ENCODE measurements around the gene STX17. TPM values are rescaled to one million over a fixed set of nuclear protein-coding genes. Genes with fewer than 3 reads are reported as not detected.

The STX17 gene
- total and polyA plus RNA-seq, 9 donors = 7.7 to 43.1 (median 32.1) TPM

DNA sequence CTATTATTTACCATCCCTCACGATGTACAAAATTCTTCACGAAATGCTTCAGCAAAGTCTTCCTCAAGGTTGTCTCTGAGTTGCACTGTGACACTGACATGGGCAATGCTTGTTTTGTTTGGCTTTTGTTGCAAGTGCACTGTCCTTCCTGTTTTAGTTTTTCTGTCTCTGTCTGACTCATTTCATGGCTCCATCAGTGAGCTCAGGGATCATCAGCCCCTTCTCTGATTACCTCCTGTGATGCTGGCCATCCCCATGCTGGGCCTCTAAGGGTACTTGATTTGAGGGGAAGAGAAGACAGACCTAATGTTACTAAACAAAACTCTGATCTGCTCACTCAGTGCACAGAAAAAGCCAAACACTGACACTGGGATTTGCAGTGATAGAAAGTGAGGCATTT, 37.6 kb upstream of the STX17 start:
- no peaks in the 10 kb centered on the region for H3K36me3 ChIP-seq
- DNase-seq = no peak
- TF ChIP-seq EP300 (IDR thresholded peaks at IDR 0.05) (no peak), POLR2A (IDR thresholded peaks at IDR 0.05) (no peak)
- TF ChIP-seq, protein P1, sequence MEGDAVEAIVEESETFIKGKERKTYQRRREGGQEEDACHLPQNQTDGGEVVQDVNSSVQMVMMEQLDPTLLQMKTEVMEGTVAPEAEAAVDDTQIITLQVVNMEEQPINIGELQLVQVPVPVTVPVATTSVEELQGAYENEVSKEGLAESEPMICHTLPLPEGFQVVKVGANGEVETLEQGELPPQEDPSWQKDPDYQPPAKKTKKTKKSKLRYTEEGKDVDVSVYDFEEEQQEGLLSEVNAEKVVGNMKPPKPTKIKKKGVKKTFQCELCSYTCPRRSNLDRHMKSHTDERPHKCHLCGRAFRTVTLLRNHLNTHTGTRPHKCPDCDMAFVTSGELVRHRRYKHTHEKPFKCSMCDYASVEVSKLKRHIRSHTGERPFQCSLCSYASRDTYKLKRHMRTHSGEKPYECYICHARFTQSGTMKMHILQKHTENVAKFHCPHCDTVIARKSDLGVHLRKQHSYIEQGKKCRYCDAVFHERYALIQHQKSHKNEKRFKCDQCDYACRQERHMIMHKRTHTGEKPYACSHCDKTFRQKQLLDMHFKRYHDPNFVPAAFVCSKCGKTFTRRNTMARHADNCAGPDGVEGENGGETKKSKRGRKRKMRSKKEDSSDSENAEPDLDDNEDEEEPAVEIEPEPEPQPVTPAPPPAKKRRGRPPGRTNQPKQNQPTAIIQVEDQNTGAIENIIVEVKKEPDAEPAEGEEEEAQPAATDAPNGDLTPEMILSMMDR (IDR thresholded peaks at IDR 0.05) = no peak
- no peak overlapping the region for H3K27ac ChIP-seq
- 89 to 96% (median 91%) methylated on average over 2 of the region's 2 CpGs for WGBS, 3 donors
- intact Hi-C loops (cut with DNase I) = no loop called here
- H3K9me3 ChIP-seq = no peaks in the 10 kb centered on the region
- H3K4me3 ChIP-seq = no peak overlapping the region
- no peaks in the 10 kb centered on the region for H3K27me3 ChIP-seq
- H3K4me1 ChIP-seq (ENCODE audit: insufficient read depth) = no peaks in the 10 kb centered on the region

DNA sequence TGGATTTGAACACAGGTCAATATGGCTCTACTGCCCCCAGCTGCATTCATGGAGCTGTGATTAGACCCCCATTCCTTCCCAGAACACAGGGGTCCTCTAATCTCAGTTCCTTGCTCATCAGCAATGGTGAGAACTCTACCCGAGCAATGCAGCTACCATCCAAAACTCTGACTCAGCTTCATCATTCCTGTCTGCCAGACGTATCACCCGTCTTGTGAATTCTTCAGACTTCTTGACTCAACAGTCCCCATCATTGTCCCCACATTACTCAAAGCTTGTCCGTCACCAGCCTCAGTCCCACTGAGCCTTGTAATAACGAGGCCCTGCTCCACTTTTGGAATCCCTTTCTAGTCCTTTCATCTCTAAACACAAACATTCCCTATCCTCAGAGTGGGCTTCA, 36.3 kb upstream of the STX17 start:
- H3K36me3 ChIP-seq = no peaks in the 10 kb centered on the region
- no peak for DNase-seq
- H3K4me1 ChIP-seq (ENCODE audit: insufficient read depth) = no peaks in the 10 kb centered on the region
- TF ChIP-seq EP300 (IDR thresholded peaks at IDR 0.05) (no peak), POLR2A (IDR thresholded peaks at IDR 0.05) (no peak)
- TF ChIP-seq, protein P1 (IDR thresholded peaks at IDR 0.05) = no peak
- H3K27me3 ChIP-seq = no peaks in the 10 kb centered on the region
- H3K9me3 ChIP-seq = no peaks in the 10 kb centered on the region
- no peak overlapping the region for H3K27ac ChIP-seq
- H3K4me3 ChIP-seq = no peak overlapping the region
- WGBS, 3 donors = 86 to 93% (median 89%) methylated on average over 5 of the region's 5 CpGs
- intact Hi-C loops (cut with DNase I) = loop anchor here in 1 of 4 donors (10.0 kb wide), 1 partner anchor 65 kb away; no protein-coding TSS in a partner anchor

DNA sequence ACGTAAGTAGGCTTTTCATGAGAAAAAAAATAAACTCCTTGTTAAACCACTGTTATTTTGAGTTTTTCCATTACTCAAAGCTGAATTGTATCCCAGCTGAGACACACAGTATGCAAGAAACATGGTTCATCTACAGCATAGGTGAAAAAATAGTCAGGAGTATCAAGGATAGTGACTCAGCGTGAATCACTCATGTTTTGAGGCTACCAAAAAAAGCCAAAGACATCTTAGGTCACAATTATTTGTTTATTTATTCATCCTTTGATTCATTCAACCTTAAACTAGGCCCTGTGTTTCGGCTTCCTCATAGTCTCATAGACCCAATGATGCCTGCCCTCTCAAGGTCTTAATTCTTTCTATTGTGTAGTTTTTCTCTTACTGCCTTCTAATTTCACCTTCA, 32.9 kb upstream of the STX17 start:
- no peaks in the 10 kb centered on the region for H3K4me1 ChIP-seq (ENCODE audit: insufficient read depth)
- no peak overlapping the region for H3K27ac ChIP-seq
- no peaks in the 10 kb centered on the region for H3K9me3 ChIP-seq
- H3K36me3 ChIP-seq = no peaks in the 10 kb centered on the region
- H3K4me3 ChIP-seq = no peak overlapping the region
- DNase-seq = no peak
- intact Hi-C loops (cut with DNase I) = loop anchor here in 1 of 4 donors (10.0 kb wide), 1 partner anchor 61 kb away; no protein-coding TSS in a partner anchor
- WGBS, 3 donors = 88 to 91% (median 89%) methylated on average over 3 of the region's 3 CpGs
- TF ChIP-seq, protein P1 (IDR thresholded peaks at IDR 0.05) = no peak
- TF ChIP-seq EP300 (IDR thresholded peaks at IDR 0.05) (no peak), POLR2A (IDR thresholded peaks at IDR 0.05) (no peak)
- no peaks in the 10 kb centered on the region for H3K27me3 ChIP-seq

DNA sequence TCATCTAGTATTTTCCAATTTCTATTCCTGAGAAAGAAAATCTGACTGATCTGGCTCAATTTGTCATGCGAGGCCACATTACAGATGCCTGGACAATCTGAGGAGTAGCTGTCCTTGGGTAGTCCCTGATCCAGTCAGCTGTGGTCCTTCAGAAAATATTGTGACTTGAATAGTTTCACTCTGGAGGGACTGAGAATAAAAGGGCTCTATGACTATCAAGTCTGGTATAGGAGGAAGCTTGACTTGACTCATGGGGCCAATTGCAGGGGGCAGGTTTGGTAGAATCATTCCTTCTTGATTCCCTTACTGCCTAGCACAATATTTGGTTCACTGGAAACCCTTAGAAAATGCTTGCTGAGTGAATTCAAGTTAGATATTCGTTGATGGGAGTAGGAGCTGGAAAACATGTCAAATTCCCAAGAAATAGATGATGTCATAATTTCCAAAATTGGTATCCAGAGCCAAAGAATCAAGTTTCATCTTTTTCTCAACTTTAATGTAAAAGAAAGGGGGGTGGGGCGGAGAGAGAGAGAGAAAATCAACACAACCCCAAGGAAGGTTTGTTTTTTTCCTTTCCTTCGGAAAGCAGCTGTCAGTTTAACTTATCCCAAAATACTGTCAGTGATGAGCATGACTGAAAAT, 32.4 kb upstream of the STX17 start:
- intact Hi-C loops (cut with DNase I) = loop anchor here in 1 of 4 donors (10.0 kb wide), 1 partner anchor 61 kb away; no protein-coding TSS in a partner anchor
- TF ChIP-seq POLR2A (IDR thresholded peaks at IDR 0.05) = no peak
- no peak for TF ChIP-seq EP300 (IDR thresholded peaks at IDR 0.05)
- TF ChIP-seq, protein P1 (IDR thresholded peaks at IDR 0.05) = no peak
- WGBS, 3 donors = 84 to 90% (median 87%) methylated on average over 4 of the region's 4 CpGs
- Histone ChIP-seq H3K9me3 (no peaks in the 10 kb centered on the region), H3K36me3 (no peaks in the 10 kb centered on the region), H3K27me3 (no peaks in the 10 kb centered on the region), H3K27ac (no peak overlapping the region), H3K4me3 (no peak overlapping the region), H3K4me1 (ENCODE audit: insufficient read depth) (no peaks in the 10 kb centered on the region)
- DNase-seq = no peak
